Naive B cell (primary cell): Measurements from ENCODE around the gene ABHD17A. TPM values are rescaled to one million over a fixed set of nuclear protein-coding genes. Genes with fewer than 3 reads are reported as not detected.
"Not testable (repeated sequence)": the region's sequence is repeated elsewhere in the genome, so short reads cannot be mapped to it uniquely, and the experiment has no call there.

Experiments used
- ATAC-seq, 2 donors: fragments of 150-1000 bp; cut with Tn5 transposase; 2 replicates each; pipeline ENCODE4 v1.10.0; 2021; ENCODE audit warnings: low read depth in 2 of 2, mild to moderate bottlenecking in 2 of 2, moderate library complexity in 2 of 2
- DNase-seq: peaks from one replicate; pipeline ENCODE4 v3.0.0; 2022
- H3K27ac Mint-ChIP-seq, 6 donors: one replicate each; pipeline ENCODE4 v1.8.0; 2020 to 2022; ENCODE audit warnings: mild to moderate bottlenecking in 6 of 6, mixed read lengths in 6 of 6, moderate library complexity in 5 of 6, inconsistent platforms in 2 of 6
- H3K27me3 Mint-ChIP-seq, 3 donors: one replicate each; pipeline ENCODE4 v1.8.0; 2021 to 2022; ENCODE audit warnings: mixed read lengths in 3 of 3, mild to moderate bottlenecking in 1 of 3
- H3K36me3 Mint-ChIP-seq, 2 donors: one replicate each; pipeline ENCODE4 v1.8.0; 2020 to 2022; ENCODE audit warnings: mixed read lengths in 2 of 2, inconsistent platforms in 1 of 2, mild to moderate bottlenecking in 1 of 2
- H3K4me1 Mint-ChIP-seq, 3 donors: one replicate each; pipeline ENCODE4 v1.8.0; 2020 to 2022; ENCODE audit warnings: mixed read lengths in 3 of 3, inconsistent platforms in 1 of 3, mild to moderate bottlenecking in 1 of 3, moderate library complexity in 1 of 3
- H3K4me3 Mint-ChIP-seq, 8 donors: one replicate each; pipeline ENCODE4 v1.8.0; 2020 to 2022; ENCODE audit warnings: mild to moderate bottlenecking in 8 of 8, mixed read lengths in 8 of 8, moderate library complexity in 8 of 8, inconsistent platforms in 2 of 8
- H3K9me3 Mint-ChIP-seq, 7 donors: one replicate each; pipeline ENCODE4 v1.8.0; 2020 to 2022; ENCODE audit warnings: mixed read lengths in 7 of 7, mild to moderate bottlenecking in 5 of 7, inconsistent platforms in 2 of 7, moderate library complexity in 1 of 7
- polyA plus RNA-seq, 6 donors: library from polyadenylated mRNA; unstranded; fragments of 300-500 nt; fragmentation: Illumina TruSeq; gene quantifications; one replicate each; pipeline ENCODE4 v1.2.3, GENCODE V29; 2021; ENCODE audit warnings: low read depth in 6 of 6

ABHD17A gene
- 100 to 1,000 TPM in 1 of 6 donors, 10 to 100 TPM in 5; 59.4 to 113 (median 78.2) TPM for polyA plus RNA-seq

DNA sequence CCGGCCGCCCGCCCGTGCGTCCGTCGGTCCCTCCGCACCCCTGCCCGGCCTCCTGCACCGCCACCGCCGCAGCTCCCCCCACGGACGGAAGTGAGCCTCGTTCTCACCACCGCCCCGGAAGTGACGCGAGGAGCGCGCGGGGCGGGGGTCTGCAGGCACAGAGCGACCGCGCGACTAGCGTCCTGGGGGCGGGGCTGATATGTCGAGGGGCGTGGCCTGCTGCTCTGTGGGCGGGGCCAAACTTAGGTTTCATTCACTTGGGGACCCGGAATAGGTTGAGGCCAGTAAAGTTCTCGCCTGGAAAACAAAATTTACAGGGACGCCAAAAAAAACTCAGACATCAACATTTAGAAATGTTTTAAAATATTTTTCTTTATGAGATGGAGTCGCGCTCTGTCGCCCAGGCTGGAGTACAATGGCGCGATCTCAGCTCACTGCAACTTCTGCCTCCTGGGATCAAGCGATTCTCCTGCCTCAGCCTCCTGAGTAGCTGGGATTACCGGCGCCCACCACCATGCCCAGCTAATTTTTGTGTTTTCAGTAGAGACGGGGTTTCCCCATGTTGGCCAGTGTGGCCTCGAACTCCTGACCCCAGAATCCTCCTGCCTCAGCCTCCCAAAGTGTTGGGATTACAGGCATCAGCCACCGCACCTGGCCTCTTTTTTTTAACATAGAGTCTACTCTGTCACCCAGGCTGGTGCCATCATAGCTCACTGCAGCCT is at the start of gene ABHD17A:
TSS of gene ABHD17A (minus strand) at position 99 of the 722 bp plus-strand sequence. CDS start 3,930 bp downstream, outside the sequence.
- H3K27me3 Mint-ChIP-seq, H3K9me3 Mint-ChIP-seq, H3K36me3 Mint-ChIP-seq: not testable (repeated sequence)
- Mint-ChIP-seq H3K4me3 (peak within 1 kb of the TSS; percentile 87 to 99 (median 97)), H3K27ac (peak within 1 kb of the TSS; percentile 87 to 98 (median 95)), H3K4me1 (peaks cover 38 to 41% (median 39%) of the 10 kb centered on the region in 3 donors)
- DNase-seq (peak; percentile 91), ATAC-seq (peak; percentile 97 to 99)

GRCh38 chr19:1933942-1934341 is 48.6 kb upstream of the ABHD17A start:
- H3K4me3 Mint-ChIP-seq: peak overlapping the region in 5 of 8 donors; percentile 53 to 92 (median 75)
- peaks cover 0 to 4% (median 0%) of the 10 kb centered on the region in 7 donors for H3K9me3 Mint-ChIP-seq
- H3K27ac Mint-ChIP-seq: peak overlapping the region in 4 of 6 donors; percentile 79 to 99 (median 99)
- peaks cover 51 to 72% (median 56%) of the 10 kb centered on the region in 3 donors for H3K4me1 Mint-ChIP-seq
- DNase-seq: no peak
- H3K36me3 Mint-ChIP-seq: no peaks in the 10 kb centered on the region
- no peaks in the 10 kb centered on the region for H3K27me3 Mint-ChIP-seq
- ATAC-seq: no peak

DNA sequence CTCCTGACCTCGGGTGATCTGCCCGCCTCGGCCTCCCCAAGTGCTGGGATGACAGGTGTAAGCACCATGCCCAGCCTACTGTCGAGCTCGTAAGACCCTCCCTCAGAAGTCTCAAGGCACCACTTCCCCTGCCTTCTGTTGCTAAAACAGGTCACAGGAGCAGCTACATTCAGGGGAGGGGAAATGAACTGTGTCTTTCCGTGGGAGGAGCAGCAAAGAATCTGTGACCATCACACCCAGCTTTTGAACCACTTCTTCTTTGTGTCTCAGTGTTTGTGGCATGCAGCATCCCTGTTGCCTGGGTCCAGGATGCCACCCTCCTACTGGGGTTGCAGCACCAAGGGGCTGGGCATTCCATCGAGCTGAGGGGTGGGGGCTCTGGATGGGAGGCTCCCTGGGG is 47.9 kb upstream of the ABHD17A start:
- ATAC-seq: peak; percentile 69 to 77
- Mint-ChIP-seq H3K27ac (peak overlapping the region; percentile 97 to 99 (median 99)), H3K4me1 (peaks cover 51 to 77% (median 56%) of the 10 kb centered on the region in 3 donors), H3K4me3 (peak overlapping the region; percentile 62 to 92 (median 78)), H3K27me3 (no peaks in the 10 kb centered on the region), H3K9me3 (peaks cover 0 to 4% (median 0%) of the 10 kb centered on the region in 7 donors), H3K36me3 (no peaks in the 10 kb centered on the region)
- DNase-seq: peak; percentile 77

DNA sequence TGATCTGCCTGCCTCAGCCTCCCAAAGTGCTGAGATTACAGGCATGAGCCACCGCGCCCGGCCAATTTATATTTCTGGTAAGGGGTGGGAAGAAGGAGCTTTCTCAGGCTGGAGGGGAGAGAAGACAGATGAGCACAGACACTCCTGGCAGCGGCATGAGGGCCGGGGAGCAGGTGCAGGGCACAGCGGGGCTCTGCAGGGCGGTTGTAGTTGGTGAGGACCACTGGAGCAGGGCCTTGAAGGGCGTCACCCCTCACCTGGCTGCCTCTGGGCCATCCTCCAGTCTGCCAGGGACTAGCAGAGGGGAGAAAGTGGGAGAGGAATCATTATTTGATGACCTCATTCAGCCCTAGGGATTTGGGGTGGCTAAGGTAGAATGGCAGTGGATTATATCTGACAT is 47.1 kb upstream of the ABHD17A start:
- Mint-ChIP-seq H3K9me3 (peaks cover 0 to 4% (median 0%) of the 10 kb centered on the region in 7 donors), H3K4me1 (peaks cover 55 to 75% (median 56%) of the 10 kb centered on the region in 3 donors), H3K4me3 (peak overlapping the region in 7 of 8 donors; percentile 17 to 92 (median 60)), H3K36me3 (no peaks in the 10 kb centered on the region), H3K27me3 (no peaks in the 10 kb centered on the region), H3K27ac (peak overlapping the region; percentile 97 to 99 (median 99))
- DNase-seq (no peak), ATAC-seq (no peak)

GRCh38 chr19:1931445-1931844 is 46.1 kb upstream of the ABHD17A start:
- Mint-ChIP-seq H3K27me3 (no peaks in the 10 kb centered on the region), H3K27ac (peak overlapping the region in 4 of 6 donors; percentile 76 to 99 (median 96)), H3K9me3 (peaks cover 0 to 4% (median 0%) of the 10 kb centered on the region in 7 donors), H3K4me3 (peak overlapping the region in 3 of 8 donors; percentile 35 to 49 (median 37)), H3K4me1 (peaks cover 50 to 71% (median 51%) of the 10 kb centered on the region in 3 donors), H3K36me3 (no peaks in the 10 kb centered on the region)
- no peak for ATAC-seq
- no peak for DNase-seq

- Mint-ChIP-seq H3K36me3 (no peaks in the 10 kb centered on the region), H3K4me3 (peak overlapping the region; percentile 71 to 95 (median 86)), H3K27me3 (no peaks in the 10 kb centered on the region), H3K4me1 (peaks cover 32 to 51% (median 34%) of the 10 kb centered on the region in 3 donors), H3K9me3 (peaks cover 0 to 3% (median 0%) of the 10 kb centered on the region in 7 donors), H3K27ac (peak overlapping the region; percentile 14 to 97 (median 84))
- DNase-seq: peak; percentile 85
- peak; percentile 76 to 80 for ATAC-seq
These were observed 43.9 kb upstream of the ABHD17A start for GRCh38 chr19:1929021-1929742.

DNA sequence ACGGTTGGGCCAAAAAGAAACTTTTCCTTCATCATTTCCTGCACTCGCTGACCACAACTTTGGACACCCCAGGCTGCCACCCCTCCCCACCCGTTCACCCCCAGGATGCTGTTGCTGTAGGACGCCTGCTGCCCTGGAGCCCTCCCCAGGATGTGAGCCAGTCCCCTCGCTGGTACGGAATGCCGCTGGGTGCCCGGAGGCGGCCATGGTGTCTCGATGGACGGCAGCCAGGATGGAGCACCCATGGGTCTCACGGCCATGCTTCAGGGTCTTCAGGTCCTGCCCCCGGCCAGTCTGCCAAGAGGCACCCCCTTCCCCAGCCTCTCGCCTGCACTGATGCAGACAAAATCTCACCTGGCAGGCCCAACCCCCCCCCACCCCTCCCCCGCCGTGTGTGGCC is 40.2 kb upstream of the ABHD17A start:
- Mint-ChIP-seq H3K36me3 (no peaks in the 10 kb centered on the region), H3K27ac (no peak overlapping the region), H3K4me1 (peaks cover 8 to 22% (median 14%) of the 10 kb centered on the region in 3 donors), H3K4me3 (peak overlapping the region in 1 of 8 donors; percentile 55), H3K27me3 (no peaks in the 10 kb centered on the region), H3K9me3 (no peaks in the 10 kb centered on the region)
- DNase-seq: no peak
- ATAC-seq: no peak

DNA sequence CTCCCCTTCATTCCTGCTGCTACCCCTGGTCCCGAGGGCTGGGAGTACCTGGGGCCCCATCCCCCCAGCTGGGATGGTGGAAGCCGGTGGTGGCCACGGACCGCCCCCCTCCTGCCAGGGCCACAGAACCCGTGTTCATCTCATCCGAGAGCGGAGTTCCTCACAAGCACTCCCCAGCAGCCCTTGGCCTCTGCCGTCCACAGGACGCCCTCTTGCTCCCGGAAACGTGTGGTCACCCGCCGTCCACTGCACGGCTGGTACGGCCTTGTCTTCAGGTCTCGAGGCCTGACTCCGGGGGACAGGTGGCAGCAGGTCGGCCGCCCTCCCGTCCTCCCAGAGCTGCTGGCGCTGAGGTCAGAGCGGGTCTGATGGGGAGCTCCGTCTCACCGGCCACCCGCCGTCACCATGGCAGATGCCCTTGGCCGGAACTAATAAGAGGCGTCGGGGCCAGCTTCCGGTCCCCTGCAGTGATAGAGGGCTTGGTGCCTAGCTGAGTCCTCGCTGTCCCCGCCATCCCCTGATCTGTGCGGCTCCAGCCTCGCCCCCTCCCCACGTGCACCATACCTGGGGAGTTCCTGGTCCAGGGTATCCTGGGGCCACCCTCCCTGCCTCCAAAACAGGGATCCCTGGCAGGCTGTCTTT is 39.1 kb upstream of the ABHD17A start:
- ATAC-seq (no peak), DNase-seq (no peak)
- no peaks in the 10 kb centered on the region for H3K36me3 Mint-ChIP-seq
- H3K9me3 Mint-ChIP-seq: no peaks in the 10 kb centered on the region
- no peaks in the 10 kb centered on the region for H3K27me3 Mint-ChIP-seq
- H3K4me3 Mint-ChIP-seq: no peak overlapping the region
- no peak overlapping the region for H3K27ac Mint-ChIP-seq
- H3K4me1 Mint-ChIP-seq: peaks cover 0 to 12% (median 4%) of the 10 kb centered on the region in 3 donors

DNA sequence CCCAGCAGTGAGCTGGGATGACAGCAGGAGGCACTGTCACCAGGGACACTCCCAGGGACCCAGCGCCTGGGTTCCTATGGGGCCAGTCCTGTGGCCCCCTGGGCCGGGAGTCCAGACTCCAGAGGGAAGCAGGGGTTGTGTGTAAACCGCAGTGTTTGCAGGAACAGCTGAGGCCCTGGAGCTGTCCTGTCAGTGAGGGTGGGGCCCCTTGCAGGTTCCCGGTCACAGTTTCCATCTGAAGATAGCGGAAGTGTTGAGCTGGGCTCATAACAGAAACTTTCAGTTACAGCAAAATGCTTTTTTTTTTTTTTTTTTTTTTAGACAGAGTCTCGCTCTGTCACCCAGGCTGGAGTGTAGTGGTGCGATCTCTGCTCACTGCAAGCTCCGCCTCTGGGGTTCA is 38.0 kb upstream of the ABHD17A start:
- DNase-seq: no peak
- Mint-ChIP-seq H3K27ac (peak overlapping the region in 2 of 6 donors; percentile 26 to 70), H3K36me3 (no peaks in the 10 kb centered on the region)

GRCh38 chr19:1922803-1923202 is 37.5 kb upstream of the ABHD17A start:
- Mint-ChIP-seq H3K27me3 (no peaks in the 10 kb centered on the region), H3K36me3 (no peaks in the 10 kb centered on the region), H3K27ac (no peak overlapping the region), H3K9me3 (no peaks in the 10 kb centered on the region), H3K4me3 (no peak overlapping the region), H3K4me1 (peaks cover 0 to 8% (median 3%) of the 10 kb centered on the region in 3 donors)
- no peak for DNase-seq
- no peak for ATAC-seq

More for the DNA sequence above, 38.0 kb upstream of the ABHD17A start:
- H3K4me3 Mint-ChIP-seq: no peak overlapping the region
- H3K4me1 Mint-ChIP-seq: peaks cover 0 to 4% (median 2%) of the 10 kb centered on the region in 3 donors
- no peaks in the 10 kb centered on the region for H3K27me3 Mint-ChIP-seq
- peak; percentile 70 to 88 for ATAC-seq
- no peaks in the 10 kb centered on the region for H3K9me3 Mint-ChIP-seq

GRCh38 chr19:1921825-1922224 is 36.5 kb upstream of the ABHD17A start:
- no peaks in the 10 kb centered on the region for H3K9me3 Mint-ChIP-seq
- no peak overlapping the region for H3K27ac Mint-ChIP-seq
- ATAC-seq: no peak
- H3K36me3 Mint-ChIP-seq: no peaks in the 10 kb centered on the region
- no peak for DNase-seq
- peaks cover 0 to 7% (median 5%) of the 10 kb centered on the region in 3 donors for H3K4me1 Mint-ChIP-seq
- no peaks in the 10 kb centered on the region for H3K27me3 Mint-ChIP-seq
- no peak overlapping the region for H3K4me3 Mint-ChIP-seq

GRCh38 chr19:1921326-1921725 is 36.0 kb upstream of the ABHD17A start:
- Mint-ChIP-seq H3K27ac (no peak overlapping the region), H3K9me3 (no peaks in the 10 kb centered on the region), H3K27me3 (no peaks in the 10 kb centered on the region), H3K4me1 (peaks cover 0 to 7% (median 5%) of the 10 kb centered on the region in 3 donors), H3K36me3 (no peaks in the 10 kb centered on the region), H3K4me3 (no peak overlapping the region)
- ATAC-seq: no peak
- DNase-seq: no peak

DNA sequence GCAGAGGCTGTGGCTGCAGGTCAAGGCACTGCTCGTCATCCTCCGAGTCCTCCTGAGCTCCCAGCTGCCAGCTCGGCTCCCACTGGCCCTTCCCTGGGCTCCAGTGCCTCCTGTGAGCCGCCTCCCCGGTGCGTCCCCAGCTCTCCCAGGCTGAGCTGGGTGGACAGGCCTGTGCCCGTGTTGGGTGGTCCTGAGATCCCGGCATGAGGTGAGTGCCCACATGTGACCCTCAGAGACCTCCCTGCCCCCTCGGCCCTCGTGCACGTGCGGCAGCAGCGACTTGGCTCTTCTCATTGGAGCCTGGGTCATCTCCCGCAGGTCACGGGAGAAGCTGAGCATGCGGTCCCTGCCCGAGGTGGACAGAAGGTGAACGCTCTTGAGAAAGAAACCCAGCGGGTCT is 35.3 kb upstream of the ABHD17A start:
- H3K27me3 Mint-ChIP-seq: no peaks in the 10 kb centered on the region
- no peaks in the 10 kb centered on the region for H3K36me3 Mint-ChIP-seq
- no peaks in the 10 kb centered on the region for H3K9me3 Mint-ChIP-seq
- H3K27ac Mint-ChIP-seq: no peak overlapping the region
- no peak overlapping the region for H3K4me3 Mint-ChIP-seq
- DNase-seq (no peak), ATAC-seq (no peak)
- H3K4me1 Mint-ChIP-seq: peaks cover 1 to 7% (median 5%) of the 10 kb centered on the region in 3 donors
